HG02840 (cell line): ENCODE measurements around the gene VOPP1.
"Not testable (repeated sequence)": the region's sequence is repeated elsewhere in the genome, so short reads cannot be mapped to it uniquely, and the experiment has no call there.

ENCODE experiments used
- ATAC-seq: cut with Tn5 transposase; IDR thresholded peaks from one replicate; pipeline ENCODE4 v1.9.1; 2021; ENCODE audit warnings: mild to moderate bottlenecking, moderate library complexity, moderate number of reproducible peaks; ENCODE audit not compliant: unreplicated experiment, low FRiP score

The VOPP1 gene

GRCh38 chr7:55474944-55475854 lies 97.1 kb downstream of the VOPP1 start:
- no peak for ATAC-seq

GRCh38 chr7:55473932-55474331 lies 98.4 kb downstream of the VOPP1 start:
- ATAC-seq = no peak

GRCh38 chr7:55472928-55473725 lies 99.2 kb downstream of the VOPP1 start:
- ATAC-seq = no peak

GRCh38 chr7:55472406-55472805 lies 99.9 kb downstream of the VOPP1 start:
- ATAC-seq = not testable (repeated sequence)

GRCh38 chr7:55471594-55471993 lies 100.7 kb downstream of the VOPP1 start:
- ATAC-seq = not testable (repeated sequence)

GRCh38 chr7:55470261-55470660 lies 102.0 kb downstream of the VOPP1 start:
- ATAC-seq = no peak

GRCh38 chr7:55469721-55470120 lies 102.6 kb downstream of the VOPP1 start:
- no peak for ATAC-seq

GRCh38 chr7:55469271-55469681 lies 103.0 kb downstream of the VOPP1 start:
- no peak for ATAC-seq

- no peak for ATAC-seq
Observed at GRCh38 chr7:55468495-55468894, 103.8 kb downstream of the VOPP1 start.

- no peak for ATAC-seq
Observed at GRCh38 chr7:55467047-55467593, 105.2 kb downstream of the VOPP1 start.

- no peak for ATAC-seq
Observed at GRCh38 chr7:55465691-55466090, 106.6 kb downstream of the VOPP1 start.

- ATAC-seq = no peak
Observed at GRCh38 chr7:55464422-55464821, 107.9 kb downstream of the VOPP1 start.

- ATAC-seq = no peak
Observed at GRCh38 chr7:55463686-55464262, 108.5 kb downstream of the VOPP1 start.

- ATAC-seq = no peak
Observed at GRCh38 chr7:55458351-55458750, 114.0 kb downstream of the VOPP1 start.

GRCh38 chr7:55457801-55458200 lies 114.5 kb downstream of the VOPP1 start:
- no peak for ATAC-seq

GRCh38 chr7:55452971-55453370 lies 119.3 kb downstream of the VOPP1 start:
- no peak for ATAC-seq

- ATAC-seq = no peak
Observed at GRCh38 chr7:55449992-55450535, 122.2 kb downstream of the VOPP1 start.

- no peak for ATAC-seq
Observed at GRCh38 chr7:55449205-55449991, 122.9 kb downstream of the VOPP1 start.

- ATAC-seq = no peak
Observed at GRCh38 chr7:55448526-55448925, 123.8 kb downstream of the VOPP1 start.

GRCh38 chr7:55444786-55445185 lies 127.5 kb downstream of the VOPP1 start:
- no peak for ATAC-seq
